ENCODE measurements around the gene PRPF19.
A peak's percentile ranks its signal among the peaks of the same experiment; 100 is the strongest.
"Not testable (repeated sequence)": the region's sequence is repeated elsewhere in the genome, so short reads cannot be mapped to it uniquely, and the experiment has no call there.

PRPF19 gene

GRCh38 chr11:60912223-60912850 is 6.0 kb upstream of the PRPF19 start:
- no peak for DNase-seq
- intact Hi-C loops (cut with DNase I) = no loop called here

- no peak for DNase-seq
- intact Hi-C loops (cut with DNase I) = no loop called here
Measured at GRCh38 chr11:60910711-60911380, 4.5 kb upstream of the PRPF19 start.

GRCh38 chr11:60910281-60910687 is 3.9 kb upstream of the PRPF19 start:
- intact Hi-C loops (cut with DNase I) = no loop called here
- DNase-seq = no peak

GRCh38 chr11:60909680-60910280 is 3.4 kb upstream of the PRPF19 start:
- intact Hi-C loops (cut with DNase I) = loop anchor here (5.0 kb wide), 1 partner anchor 253 kb away; the partner anchor contains the start of gene VPS37C
- DNase-seq = not testable (repeated sequence)

- DNase-seq = no peak
- intact Hi-C loops (cut with DNase I) = loop anchor here (5.0 kb wide), 1 partner anchor 253 kb away; the partner anchor contains the start of gene VPS37C
Measured at GRCh38 chr11:60908803-60909202, 2.4 kb upstream of the PRPF19 start.

- peak in 1 of 10 donors; percentile 73 for DNase-seq
- intact Hi-C loops (cut with DNase I) = loop anchor here (5.0 kb wide), 1 partner anchor 257 kb away; the partner anchor contains the start of gene VPS37C
Measured at GRCh38 chr11:60905551-60906113, 753 bp downstream of the PRPF19 start.

- intact Hi-C loops (cut with DNase I) = loop anchor here (5.0 kb wide), 1 partner anchor 257 kb away; the partner anchor contains the start of gene VPS37C
- DNase-seq = no peak
Measured at GRCh38 chr11:60905047-60905446, 1.3 kb downstream of the PRPF19 start.

GRCh38 chr11:60902625-60903024 is 3.8 kb downstream of the PRPF19 start:
- intact Hi-C loops (cut with DNase I) = no loop called here
- peak in 4 of 10 donors; percentile 25 to 90 (median 70) for DNase-seq

- intact Hi-C loops (cut with DNase I) = no loop called here
Measured at GRCh38 chr11:60900673-60901404, 5.5 kb downstream of the PRPF19 start.

GRCh38 chr11:60899977-60900376 is 6.4 kb downstream of the PRPF19 start:
- intact Hi-C loops (cut with DNase I) = loop anchor here (1.0 to 10.0 kb wide), 2 partner anchors 69 to 125 kb away; no protein-coding TSS in a partner anchor

More at GRCh38 chr11:60900673-60901404, 5.5 kb downstream of the PRPF19 start:
- DNase-seq = peak in 8 of 10 donors; percentile 63 to 95 (median 82)

GRCh38 chr11:60899046-60899936 is 7.1 kb downstream of the PRPF19 start:
- DNase-seq = no peak

More at GRCh38 chr11:60899977-60900376, 6.4 kb downstream of the PRPF19 start:
- DNase-seq = no peak

GRCh38 chr11:60897496-60897895 is 8.9 kb downstream of the PRPF19 start:
- no peak for DNase-seq
- intact Hi-C loops (cut with DNase I) = loop anchor here (10.0 kb wide), 1 partner anchor 123 kb away; no protein-coding TSS in a partner anchor

More at GRCh38 chr11:60899046-60899936, 7.1 kb downstream of the PRPF19 start:
- intact Hi-C loops (cut with DNase I) = loop anchor here (1.0 to 10.0 kb wide), 2 partner anchors 68 to 124 kb away; no protein-coding TSS in a partner anchor

GRCh38 chr11:60895687-60896086 is 10.7 kb downstream of the PRPF19 start:
- intact Hi-C loops (cut with DNase I) = loop anchor here (10.0 kb wide), 1 partner anchor 121 kb away; no protein-coding TSS in a partner anchor
- DNase-seq = no peak

- intact Hi-C loops (cut with DNase I) = loop anchor here (10.0 kb wide), 1 partner anchor 116 kb away; no protein-coding TSS in a partner anchor
- no peak for DNase-seq
Measured at GRCh38 chr11:60891103-60891741, 15.2 kb downstream of the PRPF19 start.

- no peak for DNase-seq
- intact Hi-C loops (cut with DNase I) = loop anchor here (10.0 kb wide), 1 partner anchor 116 kb away; no protein-coding TSS in a partner anchor
Measured at GRCh38 chr11:60890696-60891095, 15.7 kb downstream of the PRPF19 start.

- DNase-seq = no peak
- intact Hi-C loops (cut with DNase I) = loop anchor here (10.0 kb wide), 1 partner anchor 115 kb away; no protein-coding TSS in a partner anchor
Measured at GRCh38 chr11:60889869-60890311, 16.5 kb downstream of the PRPF19 start.

GRCh38 chr11:60887556-60887955 is 18.8 kb downstream of the PRPF19 start:
- intact Hi-C loops (cut with DNase I) = loop anchor here (1.0 kb wide), 1 partner anchor 56 kb away; no protein-coding TSS in a partner anchor

More at GRCh38 chr11:60887556-60887955, 18.8 kb downstream of the PRPF19 start:
- peak in 3 of 10 donors; percentile 38 to 89 (median 55) for DNase-seq

Measured in posterior cingulate gyrus (tissue), 11 donors.